SU-DHL-6 (cell line): ENCODE data around the gene CCDC24.

Experiments used
- EZH2phosphoT487 ChIP-seq: fragments of 200-600 bp; sonication (generic), shearing (Covaris generic); conservative IDR thresholded peaks from 2 replicates; pipeline ENCODE4 v1.6.1; 2018; ENCODE audit warnings: mild to moderate bottlenecking, antibody characterized with exemption, low read length, moderate library complexity, mixed read lengths
- TF ChIP-seq, protein P1 (sequence below): fragments of 200-600 bp; sonication (generic); IDR thresholded peaks from one replicate; pipeline ENCODE4 v1.5.1; 2017; ENCODE audit warnings: antibody characterized with exemption, mild to moderate bottlenecking, low read length, moderate library complexity; ENCODE audit not compliant: insufficient read depth, poor library complexity, severe bottlenecking

DNA sequence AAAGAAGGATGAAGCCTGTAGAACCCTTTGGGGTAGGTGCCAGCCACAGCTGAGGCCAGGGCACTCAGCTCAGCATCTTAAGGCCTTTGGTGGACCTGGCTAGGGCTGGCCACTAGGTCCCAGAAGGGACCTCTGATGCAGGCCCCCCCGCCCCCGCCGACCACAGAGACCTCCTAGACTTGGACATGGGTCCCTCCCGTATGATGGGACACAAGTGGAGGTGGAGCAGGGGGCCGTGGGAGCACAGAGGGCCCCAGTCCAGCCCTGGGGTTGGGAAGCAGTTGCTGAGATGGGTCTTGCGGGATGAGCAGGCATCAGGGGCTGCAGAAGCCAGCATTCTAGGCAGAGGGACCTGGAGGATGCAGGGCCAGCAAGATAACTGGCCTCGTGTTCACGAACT, 9.2 kb upstream of the CCDC24 start:
- TF ChIP-seq, protein P1, sequence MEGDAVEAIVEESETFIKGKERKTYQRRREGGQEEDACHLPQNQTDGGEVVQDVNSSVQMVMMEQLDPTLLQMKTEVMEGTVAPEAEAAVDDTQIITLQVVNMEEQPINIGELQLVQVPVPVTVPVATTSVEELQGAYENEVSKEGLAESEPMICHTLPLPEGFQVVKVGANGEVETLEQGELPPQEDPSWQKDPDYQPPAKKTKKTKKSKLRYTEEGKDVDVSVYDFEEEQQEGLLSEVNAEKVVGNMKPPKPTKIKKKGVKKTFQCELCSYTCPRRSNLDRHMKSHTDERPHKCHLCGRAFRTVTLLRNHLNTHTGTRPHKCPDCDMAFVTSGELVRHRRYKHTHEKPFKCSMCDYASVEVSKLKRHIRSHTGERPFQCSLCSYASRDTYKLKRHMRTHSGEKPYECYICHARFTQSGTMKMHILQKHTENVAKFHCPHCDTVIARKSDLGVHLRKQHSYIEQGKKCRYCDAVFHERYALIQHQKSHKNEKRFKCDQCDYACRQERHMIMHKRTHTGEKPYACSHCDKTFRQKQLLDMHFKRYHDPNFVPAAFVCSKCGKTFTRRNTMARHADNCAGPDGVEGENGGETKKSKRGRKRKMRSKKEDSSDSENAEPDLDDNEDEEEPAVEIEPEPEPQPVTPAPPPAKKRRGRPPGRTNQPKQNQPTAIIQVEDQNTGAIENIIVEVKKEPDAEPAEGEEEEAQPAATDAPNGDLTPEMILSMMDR = no peak
- TF ChIP-seq EZH2phosphoT487 = no peak
